ENCODE results near the gene REXO4. TPM values are rescaled to one million over a fixed set of nuclear protein-coding genes. Genes with fewer than 3 reads are reported as not detected.
"Not testable (repeated sequence)": the region's sequence is repeated elsewhere in the genome, so short reads cannot be mapped to it uniquely, and the experiment has no call there.

Gene REXO4
- total RNA-seq, 1 experiment from 2014 or later: 25.0 TPM

GRCh38 chr9:133396952-133397351 lies 20.9 kb downstream of the REXO4 start:
- in situ Hi-C loops (cut with HindIII; ENCODE audit: low sequenced_read_pairs): no loop called here
- DNase-seq (ENCODE audit: low spot score): peak; percentile 26

- in situ Hi-C loops (cut with HindIII; ENCODE audit: low sequenced_read_pairs): no loop called here
- DNase-seq (ENCODE audit: low spot score): no peak
These were observed 23.0 kb downstream of the REXO4 start for GRCh38 chr9:133394687-133395271.

- in situ Hi-C loops (cut with HindIII; ENCODE audit: low sequenced_read_pairs): no loop called here
These were observed 24.4 kb downstream of the REXO4 start for GRCh38 chr9:133393399-133393798.

GRCh38 chr9:133392308-133392707 lies 25.5 kb downstream of the REXO4 start:
- DNase-seq (ENCODE audit: low spot score); in situ Hi-C loops (cut with HindIII; ENCODE audit: low sequenced_read_pairs): not testable (repeated sequence)

More at GRCh38 chr9:133393399-133393798, 24.4 kb downstream of the REXO4 start:
- DNase-seq (ENCODE audit: low spot score): no peak

- DNase-seq (ENCODE audit: low spot score); in situ Hi-C loops (cut with HindIII; ENCODE audit: low sequenced_read_pairs): not testable (repeated sequence)
These were observed 26.4 kb downstream of the REXO4 start for GRCh38 chr9:133391449-133391848.

GRCh38 chr9:133390713-133391112 lies 27.1 kb downstream of the REXO4 start:
- in situ Hi-C loops (cut with HindIII; ENCODE audit: low sequenced_read_pairs): no loop called here
- DNase-seq (ENCODE audit: low spot score): no peak

GRCh38 chr9:133389562-133389961 lies 28.2 kb downstream of the REXO4 start:
- in situ Hi-C loops (cut with HindIII; ENCODE audit: low sequenced_read_pairs): no loop called here
- DNase-seq (ENCODE audit: low spot score): no peak

- in situ Hi-C loops (cut with HindIII; ENCODE audit: low sequenced_read_pairs): no loop called here
- DNase-seq (ENCODE audit: low spot score): no peak
These were observed 28.7 kb downstream of the REXO4 start for GRCh38 chr9:133389025-133389557.

- no peak for DNase-seq (ENCODE audit: low spot score)
- in situ Hi-C loops (cut with HindIII; ENCODE audit: low sequenced_read_pairs): no loop called here
These were observed 30.1 kb downstream of the REXO4 start for GRCh38 chr9:133387680-133388079.

GRCh38 chr9:133386338-133386737 lies 31.5 kb downstream of the REXO4 start:
- DNase-seq (ENCODE audit: low spot score): no peak
- in situ Hi-C loops (cut with HindIII; ENCODE audit: low sequenced_read_pairs): no loop called here

GRCh38 chr9:133385452-133385851 lies 32.4 kb downstream of the REXO4 start:
- no peak for DNase-seq (ENCODE audit: low spot score)
- in situ Hi-C loops (cut with HindIII; ENCODE audit: low sequenced_read_pairs): no loop called here

- no peak for DNase-seq (ENCODE audit: low spot score)
- in situ Hi-C loops (cut with HindIII; ENCODE audit: low sequenced_read_pairs): no loop called here
These were observed 33.0 kb downstream of the REXO4 start for GRCh38 chr9:133384736-133385321.

- in situ Hi-C loops (cut with HindIII; ENCODE audit: low sequenced_read_pairs): no loop called here
- no peak for DNase-seq (ENCODE audit: low spot score)
These were observed 34.4 kb downstream of the REXO4 start for GRCh38 chr9:133383438-133383837.

GRCh38 chr9:133382507-133383141 lies 35.2 kb downstream of the REXO4 start:
- no peak for DNase-seq (ENCODE audit: low spot score)
- in situ Hi-C loops (cut with HindIII; ENCODE audit: low sequenced_read_pairs): no loop called here

GRCh38 chr9:133380734-133381133 lies 37.1 kb downstream of the REXO4 start:
- no peak for DNase-seq (ENCODE audit: low spot score)
- in situ Hi-C loops (cut with HindIII; ENCODE audit: low sequenced_read_pairs): no loop called here

- in situ Hi-C loops (cut with HindIII; ENCODE audit: low sequenced_read_pairs): loop anchor here (5.0 kb wide), 1 partner anchor 38 kb away; the partner anchor contains the start of gene REXO4
- DNase-seq (ENCODE audit: low spot score): no peak
These were observed 38.4 kb downstream of the REXO4 start for GRCh38 chr9:133379153-133380086.

- in situ Hi-C loops (cut with HindIII; ENCODE audit: low sequenced_read_pairs): loop anchor here (5.0 kb wide), 1 partner anchor 39 kb away; the partner anchor contains the start of gene REXO4
- DNase-seq (ENCODE audit: low spot score): no peak
These were observed 39.3 kb downstream of the REXO4 start for GRCh38 chr9:133378408-133378962.

- in situ Hi-C loops (cut with HindIII; ENCODE audit: low sequenced_read_pairs): loop anchor here (5.0 kb wide), 1 partner anchor 40 kb away; the partner anchor contains the start of gene REXO4
- no peak for DNase-seq (ENCODE audit: low spot score)
These were observed 40.0 kb downstream of the REXO4 start for GRCh38 chr9:133377721-133378216.

- DNase-seq (ENCODE audit: low spot score): not testable (repeated sequence)
These were observed 40.5 kb downstream of the REXO4 start for GRCh38 chr9:133377280-133377679.

More at GRCh38 chr9:133377280-133377679, 40.5 kb downstream of the REXO4 start:
- in situ Hi-C loops (cut with HindIII; ENCODE audit: low sequenced_read_pairs): loop anchor here (5.0 kb wide), 1 partner anchor 40 kb away; the partner anchor contains the start of gene REXO4

Data from G401 (cell line).